ENCODE results near the gene KCNE1.
"Not testable (repeated sequence)": the region's sequence is repeated elsewhere in the genome, so short reads cannot be mapped to it uniquely, and the experiment has no call there.

KCNE1 gene

DNA sequence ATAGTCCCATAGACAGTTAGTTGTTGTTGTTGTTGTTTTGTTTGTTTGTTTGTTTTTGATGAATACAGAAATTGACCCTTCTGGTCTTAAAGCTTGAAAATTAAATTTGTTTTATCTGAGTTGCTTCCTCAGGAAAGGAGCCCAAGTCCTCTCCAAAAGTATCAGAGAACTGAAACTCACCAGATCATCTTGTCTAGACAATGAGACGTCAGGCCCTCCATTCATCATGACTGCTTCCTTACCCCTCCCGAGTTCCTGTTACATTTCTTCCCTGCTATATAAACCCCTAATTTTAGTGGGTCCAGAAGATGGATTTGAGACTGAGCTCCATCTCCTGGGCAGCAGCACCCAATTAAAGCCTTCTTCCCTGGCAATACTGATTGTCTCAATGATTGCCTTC, 105.3 kb downstream of the KCNE1 start:
- DNase-seq, result not testable (repeated sequence)

DNA sequence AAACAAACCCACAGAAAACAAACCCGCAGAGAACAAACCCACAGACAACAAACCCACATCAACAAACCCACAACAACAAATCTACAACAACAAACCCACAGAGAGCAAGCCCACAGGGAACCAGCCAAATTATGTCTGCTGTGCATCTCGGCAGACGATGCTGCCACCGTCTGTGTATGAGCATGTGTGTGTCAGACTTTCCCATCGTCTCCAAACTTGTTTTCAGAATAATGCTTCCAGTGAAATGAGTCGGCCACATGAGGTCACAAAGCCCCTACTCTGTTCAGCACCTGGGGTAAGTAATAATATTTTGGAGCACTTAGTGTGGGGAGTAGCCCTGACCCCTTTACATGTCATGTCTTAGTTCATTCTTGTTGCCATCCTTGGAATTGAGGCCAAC, 105.9 kb downstream of the KCNE1 start:
- not testable (repeated sequence) for DNase-seq

DNA sequence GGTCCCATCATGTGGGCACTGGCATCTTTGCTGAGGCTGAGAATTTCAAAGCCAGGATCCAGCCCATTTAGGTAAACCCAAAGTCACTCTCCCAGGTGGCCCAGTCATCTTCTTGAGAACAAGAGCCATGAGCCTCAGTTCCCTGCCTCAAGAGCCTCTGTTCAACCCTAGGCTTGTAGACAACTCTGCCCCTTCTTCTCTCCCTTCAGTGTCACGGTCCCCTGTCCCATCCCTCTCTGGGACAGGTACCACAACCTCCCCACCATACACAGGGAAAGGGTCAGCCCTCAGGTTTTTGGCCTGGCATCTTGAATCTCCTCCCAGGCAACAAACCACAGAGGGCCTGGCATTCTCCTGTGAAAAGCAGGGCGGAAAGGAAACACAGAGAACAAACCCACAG, 106.3 kb downstream of the KCNE1 start:
- not testable (repeated sequence) for DNase-seq

- not testable (repeated sequence) for DNase-seq
Measured at GRCh38 chr21:34404742-34405141, 107.3 kb downstream of the KCNE1 start.

DNA sequence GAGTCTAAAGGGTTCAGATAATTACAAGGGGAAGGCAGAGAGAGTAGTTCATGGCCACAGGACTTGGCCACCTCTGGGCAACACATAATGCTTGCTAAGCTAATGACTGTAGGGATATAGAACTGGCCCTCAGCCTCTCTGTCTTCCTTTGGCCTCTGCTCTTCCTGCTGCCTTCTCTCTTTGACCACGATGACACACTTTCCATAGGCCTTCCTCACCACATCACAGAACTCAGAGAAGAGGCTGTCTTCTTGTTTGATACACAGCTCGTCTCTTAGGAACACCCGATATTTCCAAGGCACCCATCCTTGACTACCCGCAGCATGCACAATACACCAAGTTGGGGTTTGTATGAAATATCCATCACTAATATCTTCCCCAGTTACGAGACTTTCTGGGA, 111.5 kb downstream of the KCNE1 start:
- not testable (repeated sequence) for DNase-seq

Data from fibroblast of skin of abdomen (primary cell).